IPS-NIHi11 (cell line): ENCODE data around the gene RFX2.
"Not testable (repeated sequence)": the region's sequence is repeated elsewhere in the genome, so short reads cannot be mapped to it uniquely, and the experiment has no call there.

Source experiments
- DNase-seq: peaks from one replicate; pipeline ENCODE4 v3.0.0; 2012; ENCODE audit warnings: mixed read lengths, low spot score

Gene RFX2

DNA sequence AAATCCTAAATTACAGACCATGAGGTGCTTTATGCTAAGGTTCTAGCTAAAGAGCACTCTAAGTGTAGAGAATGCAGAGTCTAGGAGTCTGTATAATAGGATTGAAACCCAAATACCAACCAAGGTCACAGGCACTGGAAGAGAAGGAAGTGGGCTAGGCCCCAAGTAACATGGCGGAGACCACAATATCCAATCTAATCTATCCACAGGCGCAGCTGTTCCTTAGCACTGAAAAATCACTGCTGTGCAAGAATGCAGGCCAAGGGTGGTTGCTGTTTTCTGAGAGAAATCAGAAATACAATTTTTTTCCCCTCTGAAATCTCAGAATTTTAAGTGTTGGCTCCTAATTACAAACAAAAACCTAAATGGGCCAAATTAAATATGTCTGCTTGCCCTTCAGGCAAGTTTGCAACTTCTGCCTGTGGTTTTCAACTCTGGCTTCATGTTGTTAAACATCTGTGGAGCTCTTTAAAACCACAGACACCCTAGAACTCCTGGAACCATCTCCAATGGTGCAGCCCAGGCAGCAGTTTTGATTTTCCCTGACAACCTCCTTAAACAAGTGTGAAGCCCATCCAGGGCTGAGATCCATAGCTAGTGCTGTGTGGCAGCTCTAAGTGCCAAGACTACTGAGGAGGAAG is 138.5 kb downstream of the RFX2 start:
- no peak for DNase-seq

DNA sequence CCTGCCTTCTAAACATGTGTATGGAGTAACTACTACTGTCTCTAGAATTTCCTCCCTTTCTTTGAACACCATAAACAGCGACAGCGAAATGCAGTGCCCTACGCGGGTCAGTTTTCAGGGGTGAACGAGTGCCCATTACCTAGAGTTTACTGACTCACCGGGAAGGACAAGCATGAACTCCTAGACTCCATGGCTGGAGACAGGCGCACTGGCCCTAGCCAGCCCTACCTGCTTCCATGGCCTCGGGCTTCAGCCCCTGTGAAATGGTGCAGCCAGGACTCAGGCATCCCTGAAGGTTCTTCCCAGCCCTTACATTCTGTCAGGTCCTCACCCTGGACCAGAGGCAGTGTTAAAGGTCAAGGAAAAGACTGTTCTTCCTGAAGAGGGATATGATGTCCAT is 140.8 kb downstream of the RFX2 start:
- DNase-seq: no peak

DNA sequence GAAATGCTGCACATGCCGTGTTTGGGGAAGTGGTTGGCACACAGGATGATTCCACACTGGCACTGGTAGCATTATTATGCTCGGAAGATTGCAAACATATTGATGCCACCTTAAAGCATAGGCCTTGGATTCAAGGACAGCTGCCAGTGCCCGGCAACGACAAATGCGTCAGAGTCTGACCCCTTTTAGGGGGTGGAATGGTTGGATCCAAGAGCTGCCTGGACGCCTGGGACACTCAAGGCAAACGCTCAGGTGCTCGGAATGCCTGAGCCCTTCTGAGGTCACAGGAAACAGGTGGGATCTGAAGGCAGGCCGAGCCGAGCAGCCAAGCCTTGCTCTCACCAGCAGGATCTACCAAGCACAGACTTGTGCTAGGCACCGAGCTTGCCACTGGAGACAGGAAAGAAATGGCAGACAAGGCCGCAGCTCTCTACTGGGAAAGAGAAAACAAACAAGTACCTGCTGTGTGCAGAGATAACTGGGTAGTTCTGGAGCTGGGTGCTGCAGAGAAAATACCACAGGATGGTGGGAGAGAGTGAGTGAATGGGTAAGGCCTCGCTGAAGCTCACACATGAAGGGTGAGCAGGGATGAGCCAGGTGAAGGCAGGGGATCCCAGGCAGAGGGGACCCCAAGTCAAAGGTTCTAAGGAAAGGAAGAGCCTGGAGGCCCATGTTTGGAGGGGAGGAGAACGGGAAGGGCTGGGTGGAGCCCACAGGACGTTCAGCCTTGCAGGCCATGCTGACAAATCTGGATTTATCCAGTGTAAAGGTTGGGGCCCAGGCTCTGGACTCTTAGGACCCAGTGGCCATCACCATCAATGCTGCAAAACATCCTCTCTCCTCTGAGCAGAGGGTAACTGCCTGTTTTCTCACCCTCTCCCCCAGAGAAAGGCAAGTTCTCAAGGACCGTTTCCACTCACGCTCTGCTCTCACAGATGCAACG is 141.6 kb downstream of the RFX2 start:
- no peak for DNase-seq

DNA sequence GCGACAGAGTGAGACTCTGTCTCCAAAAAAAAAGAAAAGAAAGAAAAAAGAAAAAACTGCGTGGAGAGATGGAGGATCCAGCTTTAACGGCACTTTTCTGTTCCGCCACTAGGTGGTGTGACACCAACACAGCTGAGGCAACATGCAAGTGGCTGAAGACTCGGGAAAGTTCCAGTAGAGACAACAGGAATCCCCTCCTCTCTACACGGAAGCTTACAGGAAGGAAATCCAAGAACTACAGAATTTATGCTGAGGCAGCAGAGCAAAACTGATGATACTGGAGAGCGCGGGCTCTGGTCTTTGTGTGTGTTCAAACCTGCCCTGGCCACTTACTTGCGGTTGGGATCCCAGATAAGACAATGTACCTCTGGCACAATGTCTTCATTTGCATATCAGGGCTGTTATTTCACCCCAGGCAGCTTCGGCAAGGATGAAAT is 142.3 kb downstream of the RFX2 start:
- peak; percentile 90 for DNase-seq

DNA sequence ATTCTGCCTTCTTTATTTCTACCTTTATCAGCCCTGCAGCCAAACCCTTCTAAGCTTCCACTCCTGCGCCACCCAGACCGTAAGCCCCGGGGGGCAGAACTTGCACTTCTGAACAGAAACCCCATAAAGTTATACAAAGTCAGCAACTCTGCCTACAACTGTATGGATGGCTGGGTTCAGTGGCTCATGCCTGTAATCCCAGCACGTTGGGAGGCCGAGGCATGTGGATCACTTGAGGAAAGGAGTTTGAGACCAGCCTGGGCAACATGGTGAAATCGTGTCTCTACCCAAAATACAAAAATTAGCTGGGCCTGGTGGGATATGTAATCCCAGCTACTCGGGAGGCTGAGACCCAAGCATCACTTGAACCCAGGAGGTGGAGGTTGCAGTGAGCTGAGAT is 142.7 kb downstream of the RFX2 start:
- no peak for DNase-seq

DNA sequence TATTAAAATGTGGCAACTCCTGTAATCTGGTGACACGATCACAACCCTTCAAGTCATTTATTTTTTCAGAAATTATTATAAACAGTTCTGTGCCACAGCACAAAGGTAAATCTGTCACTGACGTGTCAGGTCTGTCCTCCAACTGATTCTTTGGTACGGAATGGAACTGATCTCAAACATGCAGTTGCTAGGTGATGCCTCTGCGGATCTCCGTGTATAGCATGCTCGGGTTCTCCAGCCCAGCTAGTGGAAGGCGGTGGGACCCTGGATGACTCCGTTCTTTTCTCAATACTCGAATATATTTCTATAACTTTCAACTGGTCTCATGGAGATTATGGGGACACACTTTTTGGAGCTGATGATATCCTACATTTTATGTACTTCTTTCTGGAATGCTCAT is 143.4 kb downstream of the RFX2 start:
- no peak for DNase-seq

DNA sequence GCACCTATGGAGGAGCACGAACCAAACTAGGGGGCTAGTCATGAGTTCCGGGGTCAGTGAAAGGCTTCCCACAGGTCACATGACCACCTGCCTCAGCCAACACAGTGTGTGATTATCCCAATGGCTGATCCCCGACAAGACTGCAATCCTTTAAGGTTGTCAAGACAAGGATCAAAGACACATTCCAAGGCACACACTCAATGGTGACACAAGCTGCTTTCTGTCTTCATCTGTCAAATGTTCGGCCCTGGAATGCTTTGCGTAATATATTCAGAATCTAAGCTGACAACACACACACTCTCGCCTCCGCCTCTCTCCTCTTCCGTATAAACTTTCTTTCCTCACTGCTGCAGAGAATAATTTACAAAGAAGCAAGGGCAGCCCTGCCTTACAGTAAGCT is 144.1 kb downstream of the RFX2 start:
- DNase-seq: no peak

DNA sequence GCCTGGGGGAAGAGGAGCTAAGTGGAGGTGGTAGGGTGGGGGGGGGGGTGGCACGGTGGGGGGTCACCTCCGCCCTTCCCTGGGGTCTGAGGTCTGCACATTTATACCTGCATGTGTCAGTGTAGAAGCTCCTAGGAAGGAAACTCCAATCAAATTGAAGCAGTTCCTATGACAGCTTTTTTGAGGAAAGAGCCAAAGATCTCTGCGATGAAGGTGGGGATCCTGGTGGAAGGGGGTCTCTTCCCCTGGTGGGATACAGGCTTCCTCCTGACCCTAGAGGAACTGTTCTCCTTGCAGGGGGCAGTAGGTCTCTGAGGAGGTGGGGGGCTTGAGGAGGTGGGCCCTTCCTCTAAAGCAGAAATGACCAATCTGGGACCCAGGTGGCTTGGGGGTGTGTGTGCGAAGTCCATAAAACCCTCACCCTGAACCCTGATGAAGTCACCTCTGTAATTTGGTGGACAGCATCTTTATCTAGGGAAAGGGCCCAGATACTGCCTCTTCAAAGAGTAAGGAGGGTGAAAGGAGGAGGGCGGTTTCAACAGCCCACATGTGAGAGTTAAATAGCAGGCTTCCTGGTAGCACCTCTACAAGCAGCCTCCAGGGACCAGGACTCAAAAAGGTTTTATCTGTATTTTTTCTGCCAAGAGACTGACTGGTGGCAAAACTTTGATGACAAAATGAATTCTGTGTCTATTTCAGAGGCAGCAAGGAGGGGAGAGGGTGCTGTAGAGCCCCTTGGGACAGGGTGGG is 145.3 kb downstream of the RFX2 start:
- no peak for DNase-seq

DNA sequence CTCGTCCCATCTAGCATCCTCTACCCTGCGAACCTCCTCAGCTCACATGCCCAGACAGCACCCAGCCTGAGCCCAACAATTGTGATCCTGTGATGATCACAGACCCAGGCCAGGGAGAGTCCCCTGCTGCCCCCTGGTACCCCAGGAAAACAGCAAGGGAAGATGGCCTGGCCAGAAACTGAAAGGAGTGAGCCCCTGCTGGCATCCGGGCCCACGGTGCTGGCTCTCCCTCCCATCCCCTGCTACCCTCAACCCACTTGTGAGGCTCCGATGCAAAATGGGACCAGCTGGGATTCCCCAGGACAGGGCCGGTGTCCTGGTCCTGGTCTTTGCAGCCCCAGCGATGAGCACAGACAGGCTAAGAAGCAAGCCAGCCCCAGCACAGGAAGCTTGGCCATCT is 146.4 kb downstream of the RFX2 start:
- no peak for DNase-seq

DNA sequence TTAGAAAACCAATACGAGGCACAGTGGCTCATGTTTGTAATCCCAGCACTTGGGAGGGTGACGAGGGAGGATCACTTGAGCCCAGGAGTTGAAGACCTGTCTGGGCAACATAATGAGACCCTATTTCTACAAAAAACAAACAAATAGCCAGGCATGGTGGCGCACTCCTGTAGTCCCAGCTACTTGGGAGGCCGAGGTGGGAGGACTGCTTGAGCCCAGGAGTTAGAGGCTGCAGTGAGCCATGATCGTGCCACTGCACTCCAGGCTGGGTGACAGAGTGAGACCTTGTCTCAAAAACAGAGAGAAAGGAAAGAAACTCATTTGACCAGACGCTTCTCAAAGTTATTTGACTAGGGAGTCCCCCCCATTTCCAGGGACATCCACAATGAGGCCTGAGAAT is 147.0 kb downstream of the RFX2 start:
- not testable (repeated sequence) for DNase-seq

DNA sequence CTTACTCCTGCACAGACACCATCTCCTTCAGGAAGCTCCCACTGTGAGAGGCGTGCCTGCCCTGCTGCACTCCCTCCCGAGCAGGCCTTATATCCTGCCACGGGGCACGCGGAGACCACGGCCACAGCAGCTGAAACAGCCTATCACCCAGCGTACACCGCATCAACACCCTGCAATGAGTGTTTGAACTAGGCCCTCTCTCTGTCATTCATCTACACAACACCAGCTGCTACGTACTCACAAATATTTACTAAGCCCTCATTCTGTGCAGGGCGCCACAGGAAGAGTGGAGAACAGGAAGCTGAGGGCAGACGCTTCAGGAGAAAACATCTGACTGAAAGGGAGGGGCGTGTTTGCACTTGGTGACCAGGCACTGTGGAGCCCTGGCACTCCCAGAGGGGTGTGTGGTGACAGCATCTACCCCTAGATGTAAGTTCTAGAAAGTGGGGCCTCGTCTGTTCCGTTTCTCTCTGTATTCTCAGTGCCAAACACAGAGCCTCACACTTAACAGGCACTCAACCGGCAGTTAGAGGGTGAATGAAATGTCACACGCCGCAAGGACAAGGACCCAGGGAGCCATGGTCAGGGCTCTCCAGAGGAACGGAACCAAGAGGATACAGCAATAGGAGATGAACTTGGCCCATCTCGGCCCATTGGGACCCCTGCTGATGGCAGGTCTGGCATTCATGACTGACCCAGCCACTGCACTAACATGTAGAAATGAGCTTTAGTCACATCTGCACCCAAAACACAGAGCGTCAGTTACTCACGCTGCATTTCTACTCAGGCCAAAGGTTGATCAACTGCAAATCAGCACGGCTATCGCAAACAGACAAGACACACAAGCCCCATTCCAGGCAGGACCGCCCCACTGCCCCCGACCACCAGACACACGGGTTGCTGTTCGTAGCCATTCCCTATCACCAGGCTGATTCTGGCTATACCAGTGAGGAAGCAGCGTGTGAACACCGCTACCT is 148.0 kb downstream of the RFX2 start:
- DNase-seq: no peak

DNA sequence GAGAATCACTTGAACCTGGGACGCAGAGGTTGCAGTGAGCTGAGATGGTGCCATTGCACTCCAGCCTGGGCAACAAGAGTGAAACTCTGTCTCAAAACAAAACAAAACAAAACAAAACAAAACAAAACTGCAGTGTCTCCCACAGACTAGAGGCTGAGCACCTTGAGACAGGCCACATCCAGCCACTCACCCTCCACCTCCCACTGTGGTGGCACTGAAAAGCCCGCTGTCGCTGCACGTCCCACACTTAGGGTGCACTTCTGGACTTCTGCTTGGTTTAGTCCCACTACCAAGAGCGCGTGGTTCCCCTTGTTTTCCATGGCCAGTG is 148.7 kb downstream of the RFX2 start:
- not testable (repeated sequence) for DNase-seq

DNA sequence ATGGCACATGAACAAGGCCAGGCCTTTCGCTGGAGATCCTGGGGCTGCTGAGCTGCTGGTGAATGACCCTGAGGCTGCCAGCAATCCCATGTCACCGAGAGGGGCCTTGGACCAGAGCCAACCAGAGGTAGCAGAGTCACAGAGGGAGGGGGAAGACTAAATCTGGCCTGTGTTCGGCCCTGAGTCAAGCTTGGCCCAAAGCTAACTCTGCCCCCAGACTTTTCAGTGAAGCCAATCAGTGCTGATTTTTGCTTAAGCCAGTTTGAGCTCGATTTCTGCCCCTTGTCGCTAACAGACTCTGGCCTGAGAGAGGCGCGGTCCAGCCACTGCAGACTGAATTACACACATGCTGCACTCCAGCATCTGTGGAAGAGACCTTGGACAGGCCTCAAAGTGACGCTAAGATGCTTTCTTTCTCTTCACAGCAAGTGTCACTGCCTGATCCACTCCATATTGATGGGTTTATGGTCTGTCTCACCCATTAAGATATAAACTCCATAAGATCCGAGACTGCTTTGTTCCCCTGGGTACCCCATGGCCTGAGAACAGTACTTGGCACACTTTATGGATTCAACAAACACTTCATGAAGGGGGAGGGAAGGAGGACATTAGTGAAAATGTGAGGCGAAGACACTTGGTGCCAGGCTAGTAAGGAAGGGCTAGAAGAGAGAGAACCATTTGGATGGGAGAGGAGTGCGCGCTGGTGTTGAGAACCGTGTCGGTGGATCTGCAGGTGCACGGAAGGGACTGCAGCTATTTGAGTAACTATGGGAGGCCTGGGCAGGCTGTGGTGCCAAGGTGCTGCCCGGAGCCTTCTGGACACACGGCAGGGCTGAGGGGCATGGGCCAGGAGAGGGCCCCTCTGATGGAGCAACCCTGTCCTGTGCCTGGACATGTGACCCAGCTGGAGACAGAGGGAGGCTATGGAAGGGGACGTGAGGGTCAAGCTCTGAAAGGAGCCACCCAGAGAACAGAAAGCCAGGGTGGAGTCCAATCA is 150.0 kb downstream of the RFX2 start:
- no peak for DNase-seq

DNA sequence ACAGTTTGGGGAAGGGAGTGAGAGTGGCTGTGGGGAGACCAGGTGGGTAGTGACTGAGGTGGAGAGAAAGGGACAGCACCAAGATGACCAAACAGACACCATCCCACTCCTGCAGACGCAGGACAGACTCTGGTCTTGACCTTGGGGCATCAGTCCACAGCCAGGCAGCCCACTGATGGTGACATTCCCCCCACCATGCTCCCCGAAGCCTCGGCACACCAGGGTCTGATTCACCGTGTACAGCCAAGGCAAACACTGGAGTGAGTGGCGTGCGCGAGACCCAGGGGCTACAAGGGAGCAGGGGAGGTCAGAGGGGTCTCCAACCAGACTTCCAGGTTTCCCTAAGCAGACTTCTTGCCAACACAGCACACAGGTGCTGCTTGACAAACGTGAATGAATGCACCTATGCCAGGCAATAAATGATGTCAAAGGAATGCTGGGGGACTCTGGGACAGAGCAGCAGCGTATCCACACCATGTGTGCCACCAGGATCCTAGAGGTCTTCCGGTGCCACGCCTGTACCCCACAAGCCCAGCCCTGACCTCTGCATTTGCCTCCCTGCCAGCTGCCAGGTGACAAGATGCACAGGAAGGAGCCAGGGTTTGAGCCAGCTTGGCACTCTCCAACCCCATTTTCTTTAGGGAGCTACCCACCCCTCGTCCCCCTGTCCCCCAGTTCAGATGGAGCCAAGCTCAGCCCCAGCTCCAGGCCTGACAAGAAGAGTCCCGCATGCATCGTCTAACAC is 150.9 kb downstream of the RFX2 start:
- no peak for DNase-seq

DNA sequence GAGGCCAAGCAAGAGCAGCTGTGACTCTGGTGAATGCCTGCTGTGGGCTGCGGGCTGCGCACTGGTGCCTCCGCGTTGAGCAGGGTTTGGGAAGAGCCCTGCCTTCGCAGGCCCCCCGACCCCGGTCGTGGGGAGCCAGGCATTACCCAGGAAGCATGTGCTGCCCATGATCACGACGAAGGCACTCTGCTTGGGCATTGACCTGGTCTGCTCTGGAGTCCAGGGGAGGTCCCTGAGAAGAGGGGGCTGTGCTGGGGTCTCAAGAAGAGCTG is 151.5 kb downstream of the RFX2 start:
- no peak for DNase-seq

DNA sequence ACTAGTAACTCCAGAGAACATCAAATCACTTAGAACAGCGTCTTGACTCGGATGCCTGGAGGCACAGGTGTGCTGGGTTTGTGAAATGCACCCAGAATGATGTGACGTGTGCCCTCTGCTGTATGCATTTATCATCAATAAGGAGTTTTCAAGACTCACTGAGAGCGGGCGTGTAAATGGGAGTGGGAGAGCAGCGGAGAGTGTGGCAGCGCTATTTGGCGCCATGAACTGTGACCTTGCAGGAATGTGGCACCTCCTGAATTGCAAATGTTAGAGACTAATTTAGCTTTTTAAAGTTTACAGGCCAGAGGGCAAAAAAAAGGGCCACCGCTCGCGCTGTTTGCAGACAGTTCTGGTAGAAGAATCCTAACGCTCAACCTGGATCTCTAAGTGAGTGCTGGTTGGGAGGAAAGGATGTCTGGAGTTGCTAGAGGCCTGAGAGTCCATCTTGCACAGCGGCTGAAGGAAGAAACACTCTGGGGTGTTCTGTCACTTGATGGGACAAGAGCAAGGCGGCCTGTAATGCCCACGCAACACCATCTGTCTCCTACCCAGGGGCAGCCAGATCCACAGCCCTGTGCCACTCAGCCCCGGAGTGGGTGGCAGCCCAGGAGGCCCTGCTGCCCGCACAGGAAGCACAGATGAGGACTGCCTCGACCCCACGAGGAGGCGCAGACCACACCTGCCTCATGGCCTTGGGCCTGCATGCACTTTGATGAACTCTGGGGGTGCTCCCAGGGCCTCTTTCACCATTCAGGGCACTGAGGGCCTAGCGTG is 152.0 kb downstream of the RFX2 start:
- no peak for DNase-seq

DNA sequence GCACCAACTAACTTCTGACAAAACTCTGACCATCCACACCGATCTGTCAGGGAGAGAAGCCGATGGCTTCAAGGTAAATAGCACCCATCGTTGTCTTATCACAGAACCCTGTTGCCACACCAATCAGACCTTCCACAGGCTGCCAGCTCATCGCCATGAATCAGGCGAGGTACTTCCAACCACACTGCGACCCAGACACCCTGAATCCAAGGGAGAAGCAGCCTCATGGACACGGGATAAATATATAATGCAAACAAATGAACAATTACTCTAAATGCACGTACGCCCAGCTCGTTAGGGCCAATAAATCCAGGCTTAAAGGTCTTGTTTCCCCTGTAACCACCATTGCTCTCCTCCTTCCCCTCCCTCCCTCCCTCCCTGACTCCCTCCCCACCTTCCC is 153.1 kb downstream of the RFX2 start:
- no peak for DNase-seq

DNA sequence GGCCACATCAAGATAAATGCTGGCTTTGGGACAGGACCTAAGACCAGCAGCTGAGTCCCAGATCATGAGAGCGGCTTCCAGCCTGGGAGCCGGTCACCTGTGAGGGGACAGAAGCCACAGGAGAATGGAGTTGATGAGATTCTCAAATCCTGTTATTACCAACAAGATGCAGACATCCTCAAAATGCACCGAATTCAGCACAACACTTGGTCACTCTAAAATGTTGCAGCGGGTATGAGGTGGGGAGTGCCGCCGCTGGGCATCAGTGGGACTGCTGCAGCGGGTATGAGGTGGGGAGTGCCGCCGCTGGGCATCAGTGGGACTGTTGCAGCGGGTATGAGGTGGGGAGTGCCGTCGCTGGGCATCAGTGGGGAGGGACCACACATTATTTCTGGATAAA is 153.6 kb downstream of the RFX2 start:
- no peak for DNase-seq

DNA sequence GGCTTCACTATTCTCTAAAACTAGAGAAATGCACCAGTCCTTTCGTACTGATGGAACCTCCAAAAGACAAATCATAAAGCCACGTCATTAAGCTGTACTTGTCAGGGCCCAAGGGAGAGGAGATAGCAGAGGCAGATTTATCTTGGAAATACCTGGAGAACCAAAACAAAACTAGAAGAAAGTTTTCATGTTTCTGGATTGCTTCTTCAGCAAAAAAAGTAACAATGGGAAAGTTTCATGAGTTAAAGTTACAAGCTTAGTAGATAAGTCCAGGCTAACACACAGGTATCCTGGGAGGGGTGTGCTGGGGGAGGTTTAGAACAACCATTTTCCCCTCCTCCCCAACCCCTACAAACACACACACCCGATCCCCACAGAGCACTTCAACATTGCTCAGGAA is 154.0 kb downstream of the RFX2 start:
- no peak for DNase-seq
